ENCODE measurements around the gene LFNG.
"Not testable (repeated sequence)": the region's sequence is repeated elsewhere in the genome, so short reads cannot be mapped to it uniquely, and the experiment has no call there.

Gene LFNG

DNA sequence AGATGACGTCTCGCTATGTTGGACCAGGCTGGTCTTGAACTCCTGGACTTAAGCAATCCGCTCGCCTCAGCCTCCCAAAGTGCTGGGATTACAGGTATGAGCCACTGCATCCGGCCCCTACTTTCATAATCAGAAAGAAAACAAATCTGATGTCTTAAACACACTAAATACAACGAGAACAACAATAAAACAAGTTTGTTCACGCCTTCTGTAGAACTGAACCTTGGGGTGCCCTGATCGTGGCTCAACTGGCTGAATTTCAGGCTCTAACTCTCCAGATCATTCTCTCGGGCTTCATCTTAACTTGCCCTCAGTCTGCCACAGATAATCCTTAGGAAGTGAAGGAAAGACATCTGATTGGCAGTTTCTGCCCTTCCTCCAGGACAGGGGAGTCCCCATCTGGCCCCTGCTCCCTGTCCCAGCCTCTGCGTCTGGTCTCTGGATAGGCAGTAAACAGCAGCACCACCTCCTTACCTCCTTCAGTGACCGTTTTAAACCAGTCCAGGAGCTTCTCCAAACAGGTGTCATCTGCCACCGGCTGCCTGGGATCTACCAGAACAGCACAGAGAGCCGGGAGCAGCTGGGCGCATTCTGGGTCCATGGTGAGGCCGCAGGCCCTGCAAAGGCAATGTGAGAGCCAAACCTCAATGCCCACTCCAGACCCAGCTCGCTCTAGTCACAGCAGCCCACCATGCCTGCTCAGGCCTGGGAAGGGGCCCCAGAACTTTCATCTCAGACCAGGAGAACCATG lies 34.4 kb downstream of the LFNG start:
- DNase-seq = no peak

GRCh38 chr7:2554661-2555111 lies 35.1 kb downstream of the LFNG start:
- DNase-seq = no peak

DNA sequence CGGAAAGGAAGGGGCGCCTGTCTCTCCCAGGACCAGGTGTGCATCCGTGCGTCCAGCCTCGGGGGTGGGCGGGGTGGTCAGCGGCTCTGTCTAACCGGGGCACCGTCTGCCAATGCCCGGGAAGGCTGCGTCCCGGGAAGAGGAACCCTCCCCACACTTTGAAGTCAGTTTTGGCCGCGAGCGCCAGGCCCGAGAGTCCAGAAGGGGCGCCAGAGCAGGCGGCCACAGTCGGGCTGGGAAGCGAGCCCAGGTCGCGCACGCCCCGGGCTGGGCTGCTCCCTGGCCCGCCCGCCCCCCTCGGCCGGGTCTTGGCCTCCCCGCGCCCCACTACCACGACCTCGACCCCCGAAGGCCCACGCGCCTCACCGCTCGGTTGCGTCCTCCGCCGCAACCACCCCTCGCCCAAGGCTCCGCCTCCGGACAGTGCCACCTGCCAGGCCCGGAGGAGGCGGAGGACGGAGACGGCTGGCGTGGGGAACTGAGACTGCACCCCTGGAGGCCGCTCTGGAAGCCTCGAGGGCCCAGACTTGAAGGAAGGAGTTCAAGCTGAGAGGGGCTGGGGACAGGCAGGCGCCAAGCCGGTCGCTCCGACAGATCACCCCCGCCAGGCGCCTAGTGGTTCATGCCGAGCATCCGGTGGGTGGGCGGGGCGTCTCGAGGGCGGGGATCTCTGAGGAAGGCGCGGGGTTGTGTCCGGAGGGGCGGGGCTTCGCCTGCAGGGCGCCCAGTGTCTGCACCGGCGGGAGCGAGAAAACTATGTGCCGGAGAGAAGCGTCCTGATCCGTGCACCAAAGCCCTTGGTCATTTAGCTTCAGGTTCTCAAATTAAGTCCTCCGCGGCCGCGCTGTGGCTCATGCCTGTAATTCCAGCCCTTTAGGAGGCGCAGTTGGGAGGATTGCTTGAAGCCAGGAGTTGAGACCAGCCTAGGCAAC lies 35.8 kb downstream of the LFNG start, which contains the start of gene BRAT1:
Gene BRAT1 (minus strand): TSS at position 404 of the 932 bp plus-strand sequence. CDS start 1,093 bp downstream, outside the sequence.
- peak; percentile 94 for DNase-seq

DNA sequence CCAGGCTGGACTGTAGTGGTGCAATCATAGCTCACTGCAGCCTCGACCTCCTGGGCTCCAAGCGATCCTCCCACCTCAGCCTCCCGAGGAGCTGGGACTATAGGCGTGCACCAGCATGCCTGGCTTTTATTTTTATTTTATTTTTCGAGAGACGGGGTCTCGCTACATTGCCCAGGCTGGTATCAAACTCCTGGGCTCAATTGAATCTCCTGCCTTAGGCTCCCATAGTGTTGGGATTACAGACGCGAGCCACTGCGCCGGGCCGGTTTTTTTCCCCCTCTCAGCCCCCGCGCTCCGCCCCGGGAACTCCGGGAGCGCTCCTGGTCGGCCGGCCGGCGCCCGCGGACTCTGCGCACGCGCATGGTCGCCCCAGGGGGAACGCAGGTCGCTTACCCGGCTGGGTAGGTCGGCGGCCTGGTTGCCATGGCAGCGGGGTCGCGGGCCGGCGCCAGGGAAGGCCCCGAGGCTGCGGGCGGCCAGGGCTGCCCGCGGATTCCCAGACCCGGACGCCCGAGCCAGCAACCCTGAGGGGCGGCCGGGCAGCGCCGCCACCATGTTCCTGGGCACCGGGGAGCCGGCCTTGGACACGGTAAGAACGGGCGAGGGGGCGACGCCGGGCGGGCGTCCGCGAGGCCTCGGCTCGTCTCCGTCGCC lies 39.2 kb downstream of the LFNG start, which contains the start of gene IQCE:
Gene IQCE (plus strand): TSS at position 351 of the 654 bp plus-strand sequence. CDS start 203 bp downstream, at position 554.
- DNase-seq = peak; percentile 74

DNA sequence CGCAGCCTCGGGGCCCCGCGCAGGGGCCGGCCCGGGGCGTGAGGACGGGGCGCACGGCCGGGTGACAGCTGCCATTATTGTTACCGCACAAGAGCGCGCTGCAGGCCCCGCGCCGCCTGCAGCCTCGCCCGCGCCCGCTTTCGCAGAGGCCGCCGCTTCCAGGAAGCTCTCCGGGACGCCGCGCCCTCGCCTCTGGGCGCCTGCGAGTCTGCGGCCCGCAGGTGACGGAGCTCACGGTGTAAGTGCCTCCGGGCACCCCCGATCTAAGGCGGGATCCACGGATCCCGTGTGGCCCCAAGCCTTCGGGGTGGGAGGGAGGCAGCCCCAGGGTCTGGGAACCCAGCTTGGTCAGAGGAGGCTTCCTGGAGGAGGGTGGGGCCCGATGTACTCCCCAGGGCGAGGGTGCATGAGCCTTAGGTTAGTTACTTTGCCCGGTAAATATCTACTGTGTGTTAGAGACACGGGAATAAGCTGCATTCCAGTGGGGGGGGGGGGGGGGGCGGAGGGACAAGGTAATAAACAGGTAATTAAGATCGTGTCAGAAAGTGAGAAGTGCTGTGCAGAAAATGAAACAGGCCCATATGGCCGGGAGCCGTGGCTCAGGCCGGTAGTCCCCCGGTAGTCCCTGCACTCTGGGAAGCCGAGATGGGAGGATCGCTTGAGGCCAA lies 39.8 kb downstream of the LFNG start:
- DNase-seq = no peak

DNA sequence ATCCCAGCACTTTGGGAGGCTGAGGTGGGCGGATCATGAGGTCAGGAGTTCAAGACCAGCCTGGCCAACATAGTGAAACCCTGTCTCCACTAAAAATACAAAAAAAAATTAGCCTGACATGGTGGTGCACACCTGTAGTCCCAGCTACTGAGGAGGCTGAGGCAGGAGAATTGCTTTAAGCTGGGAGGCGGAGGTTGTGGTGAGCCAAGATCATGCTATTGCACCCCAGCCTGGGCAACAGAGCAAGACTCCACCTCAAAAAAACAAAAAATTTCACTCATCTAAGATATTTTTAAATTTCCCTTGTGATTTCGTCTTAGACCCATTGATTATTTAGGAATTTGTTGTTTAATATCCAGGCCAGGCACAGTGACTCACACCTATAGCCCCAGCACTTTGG lies 44.4 kb downstream of the LFNG start:
- DNase-seq = not testable (repeated sequence)

DNA sequence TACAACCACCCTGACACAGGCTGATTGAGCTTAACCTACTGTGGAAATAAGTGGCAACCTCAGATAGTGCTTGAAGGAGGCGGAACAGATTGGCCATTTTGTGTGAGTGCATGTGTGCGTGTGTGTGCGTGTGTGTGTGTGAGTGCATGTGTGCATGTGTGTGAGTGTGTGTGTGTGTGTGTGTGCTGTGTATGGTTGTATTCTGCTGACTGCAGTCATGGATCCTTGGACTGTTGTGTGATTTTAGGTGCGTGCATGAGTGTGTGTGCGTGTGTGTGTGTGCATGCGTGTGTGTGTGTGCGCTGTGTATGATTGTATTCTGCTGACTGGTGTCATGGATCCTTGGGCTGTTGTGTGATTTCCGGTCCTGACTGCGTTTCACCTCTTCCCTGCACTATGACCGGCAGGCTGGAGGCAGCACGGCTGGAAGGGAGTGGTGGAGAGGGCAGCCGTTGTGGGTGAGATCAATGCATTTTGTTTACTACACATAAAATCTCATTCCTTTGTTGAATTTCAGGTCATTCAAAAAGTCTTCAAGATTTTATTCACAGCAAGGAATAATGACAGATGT lies 45.5 kb downstream of the LFNG start:
- no peak for DNase-seq

- DNase-seq = no peak
These were observed 46.8 kb downstream of the LFNG start for GRCh38 chr7:2566348-2566889.

DNA sequence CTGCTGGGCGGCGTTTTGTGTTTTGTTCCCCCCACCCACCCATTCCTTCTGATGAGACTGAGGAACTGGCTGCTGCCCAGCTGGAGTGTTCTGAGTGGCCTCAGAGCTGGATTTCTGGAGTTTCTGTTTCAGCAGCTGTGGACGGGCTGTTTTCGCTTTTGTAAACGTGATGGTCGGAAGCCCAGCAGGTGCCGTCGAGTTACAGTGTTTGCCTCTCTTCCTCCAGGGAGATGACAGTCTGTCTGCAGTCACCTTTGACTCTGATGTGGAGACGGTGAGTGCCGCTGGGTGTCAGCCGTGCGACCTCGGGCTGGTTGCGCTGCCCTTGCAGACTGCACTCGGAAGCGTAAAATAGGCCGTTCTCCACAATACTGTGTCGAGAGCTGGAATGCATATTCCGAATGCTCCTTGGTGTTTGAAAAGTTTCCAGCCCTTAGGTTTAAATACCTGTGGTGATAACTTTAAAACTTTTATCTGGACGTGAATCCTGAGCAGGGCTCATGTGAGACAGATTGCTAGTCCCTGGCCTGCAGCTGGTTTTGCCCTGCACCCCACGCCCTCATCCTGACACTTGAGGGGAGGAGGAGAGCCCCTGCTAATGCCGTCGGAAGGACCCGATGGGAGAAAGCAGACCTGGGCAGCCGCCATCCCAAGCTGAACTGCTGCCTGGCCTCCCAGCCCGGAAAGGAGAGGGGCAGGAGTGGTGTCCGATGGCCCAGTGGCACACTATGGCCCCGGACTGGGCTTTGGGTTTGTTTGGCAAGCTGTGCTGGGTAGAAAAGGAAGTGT lies 47.5 kb downstream of the LFNG start:
- DNase-seq = no peak

DNA sequence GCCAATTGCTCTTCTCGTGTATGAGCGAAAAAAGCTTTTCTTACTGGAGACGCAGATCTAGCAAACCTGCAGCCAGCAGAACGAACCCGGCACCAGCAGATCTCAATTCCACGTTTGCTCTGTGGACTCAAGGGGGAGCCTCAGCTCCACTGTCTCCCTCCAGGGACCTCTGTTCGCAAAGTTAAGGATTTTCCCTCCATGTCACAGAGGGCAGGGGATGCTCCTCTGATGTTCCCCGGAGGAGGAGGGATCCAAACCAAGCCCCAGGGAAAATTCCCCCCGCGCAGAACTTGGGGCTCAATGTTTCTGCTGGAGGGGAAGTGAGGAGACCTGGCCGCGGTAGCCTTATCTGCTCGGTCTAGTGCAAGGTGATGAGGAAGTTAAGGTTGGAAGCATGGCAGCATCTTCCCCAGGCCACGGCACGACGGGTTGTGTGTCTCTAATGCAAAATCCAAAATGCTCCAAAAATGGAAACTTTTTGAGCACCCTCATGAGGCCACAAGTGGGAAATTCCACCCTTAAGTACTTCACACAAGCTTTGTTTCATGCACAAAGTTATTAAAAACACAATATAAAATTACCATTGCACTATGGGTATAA lies 48.2 kb downstream of the LFNG start:
- no peak for DNase-seq

GRCh38 chr7:2568521-2569223 lies 49.1 kb downstream of the LFNG start:
- DNase-seq = no peak

GRCh38 chr7:2569421-2569820 lies 49.8 kb downstream of the LFNG start:
- DNase-seq = no peak

DNA sequence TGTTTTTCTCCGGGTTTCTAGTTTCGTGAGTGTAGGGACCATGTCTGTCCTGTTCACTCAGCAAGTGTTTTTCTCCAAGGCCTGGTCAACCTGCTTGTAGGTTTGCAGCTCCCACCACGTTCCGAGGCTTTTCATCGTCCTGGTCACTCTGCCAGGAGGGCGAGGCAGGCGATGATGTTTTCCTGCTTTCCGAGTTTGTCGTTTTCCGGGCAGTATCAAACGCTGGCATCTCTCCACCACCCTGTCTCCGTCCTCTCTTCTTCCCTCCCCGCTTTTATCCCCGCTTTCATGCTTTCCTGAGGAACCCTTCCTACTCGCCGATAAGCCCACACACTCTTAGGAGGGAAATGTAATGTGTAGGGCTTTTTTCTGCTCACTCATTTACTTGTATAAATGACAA lies 50.4 kb downstream of the LFNG start:
- DNase-seq = no peak

- DNase-seq = no peak
These were observed 51.8 kb downstream of the LFNG start for GRCh38 chr7:2571409-2571808.

- DNase-seq = no peak
These were observed 52.7 kb downstream of the LFNG start for GRCh38 chr7:2572101-2572842.

- no peak for DNase-seq
These were observed 54.2 kb downstream of the LFNG start for GRCh38 chr7:2573761-2574160.

DNA sequence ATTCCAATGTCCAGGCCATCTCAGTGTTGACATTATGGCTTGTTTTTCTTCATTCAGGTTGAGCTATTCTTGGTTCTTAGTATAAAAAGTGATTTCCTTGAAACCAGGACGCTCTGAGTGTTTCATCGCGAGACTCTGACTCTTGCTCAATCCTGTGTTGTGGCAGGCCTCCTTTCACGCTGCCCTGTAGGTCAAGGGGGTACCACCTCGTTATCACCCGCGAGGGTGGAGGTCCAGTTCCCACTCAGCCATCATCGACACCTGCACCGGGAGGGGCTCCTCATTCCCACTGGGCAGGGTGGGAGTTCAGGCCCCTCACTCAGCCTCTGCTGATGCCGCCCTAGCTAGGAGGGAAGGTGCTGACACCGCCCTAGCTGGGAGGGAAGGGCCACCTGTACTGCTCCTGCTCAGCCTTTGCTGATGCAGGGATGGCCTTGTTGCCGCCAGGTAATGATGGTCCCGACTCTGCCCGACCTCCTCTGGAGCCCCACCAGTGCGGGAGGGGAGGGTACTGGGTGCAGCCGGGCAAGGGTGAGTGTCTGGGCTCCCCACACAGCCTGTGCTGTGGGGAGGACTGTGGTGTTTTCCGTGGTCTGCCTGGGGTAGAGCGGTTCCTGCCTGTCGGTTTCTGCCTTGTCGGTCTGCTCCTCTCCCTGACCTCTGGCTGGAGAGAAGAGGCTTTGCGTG lies 55.6 kb downstream of the LFNG start:
- DNase-seq = no peak

DNA sequence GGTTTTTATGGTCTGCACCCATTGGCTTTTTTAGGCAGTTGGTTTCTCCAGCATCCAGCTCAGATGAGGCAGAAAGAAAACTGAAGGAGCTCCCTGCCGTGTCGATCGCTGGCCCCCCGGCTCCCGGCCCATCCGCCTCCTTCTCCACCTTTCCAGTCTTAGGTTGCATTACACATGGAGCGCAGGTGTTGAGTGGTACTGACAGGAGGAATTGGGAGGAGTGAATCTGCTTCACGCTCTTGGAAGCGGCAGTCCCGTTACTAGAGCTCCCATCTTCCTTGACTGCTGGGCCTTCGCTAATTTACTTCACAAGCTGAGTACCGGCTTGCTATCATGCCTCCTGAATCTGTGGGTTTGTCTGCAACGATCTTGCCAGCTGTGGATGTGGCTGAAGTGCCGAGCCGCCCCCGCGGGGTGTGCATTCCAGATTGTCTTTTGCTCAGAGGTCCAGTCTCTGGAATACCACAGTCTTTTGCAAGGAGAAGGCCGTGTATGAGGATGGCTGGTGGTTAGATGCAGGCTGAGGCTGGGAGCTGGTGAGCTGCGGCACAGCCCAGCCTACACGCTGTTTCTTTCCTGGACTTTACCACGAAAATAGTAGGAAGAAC lies 56.3 kb downstream of the LFNG start:
- DNase-seq = no peak

Measured in NCI-H2029 (cell line).